HUES48 (cell line): ENCODE data around the gene KDM1B.

Experiments
- H3K27ac ChIP-seq: one replicate; pipeline ENCODE4 v1.7.0; 2013; ENCODE audit warnings: low read depth, low read length, inconsistent platforms
- H3K27me3 ChIP-seq: 2 replicates; pipeline ENCODE4 v1.6.1; 2013; ENCODE audit warnings: mild to moderate bottlenecking, low read length; ENCODE audit not compliant: control insufficient read depth, insufficient read depth
- H3K36me3 ChIP-seq: 2 replicates; pipeline ENCODE4 v1.6.1; 2013; ENCODE audit warnings: low read length; ENCODE audit not compliant: control insufficient read depth, insufficient read depth
- H3K4me1 ChIP-seq: 2 replicates; pipeline ENCODE4 v1.6.1; 2013; ENCODE audit warnings: mild to moderate bottlenecking, low read length; ENCODE audit not compliant: control insufficient read depth, insufficient read depth
- H3K4me3 ChIP-seq: 2 replicates; pipeline ENCODE4 v1.5.1; 2013; ENCODE audit warnings: mild to moderate bottlenecking, low read depth, low read length
- H3K9ac ChIP-seq: 2 replicates; pipeline ENCODE4 v1.6.1; 2013; ENCODE audit warnings: mild to moderate bottlenecking, low read depth, low read length, moderate library complexity
- H3K9me3 ChIP-seq: 2 replicates; pipeline ENCODE4 v1.6.1; 2013; ENCODE audit warnings: low read length; ENCODE audit not compliant: control insufficient read depth, insufficient read depth

Gene KDM1B

DNA sequence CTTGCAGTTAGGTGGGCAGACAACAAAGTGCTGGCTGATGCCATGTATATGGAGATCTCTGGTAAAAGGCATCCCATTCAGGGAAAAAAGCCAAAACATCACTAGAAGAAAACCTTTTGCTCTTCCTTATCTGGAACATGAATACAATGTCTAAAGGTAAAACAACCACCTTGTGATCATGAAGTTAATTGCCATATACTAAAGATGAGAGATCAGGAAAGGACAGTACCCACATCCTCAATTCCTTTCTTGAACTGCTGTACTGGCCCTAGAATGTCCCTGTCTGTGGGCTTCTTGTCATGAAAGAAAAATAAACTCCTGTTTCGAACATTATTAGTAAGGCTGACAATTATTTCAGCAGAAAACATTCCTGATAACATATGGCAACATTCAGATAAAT is 89.9 kb downstream of the KDM1B start:
- no peaks in the 10 kb centered on the region for H3K27me3 ChIP-seq
- H3K27ac ChIP-seq: no peak overlapping the region
- H3K9me3 ChIP-seq: no peaks in the 10 kb centered on the region
- H3K4me3 ChIP-seq: no peak overlapping the region
- H3K36me3 ChIP-seq: peaks cover 99% of the 10 kb centered on the region
- peaks cover 12% of the 10 kb centered on the region for H3K4me1 ChIP-seq
- H3K9ac ChIP-seq: no peak overlapping the region

DNA sequence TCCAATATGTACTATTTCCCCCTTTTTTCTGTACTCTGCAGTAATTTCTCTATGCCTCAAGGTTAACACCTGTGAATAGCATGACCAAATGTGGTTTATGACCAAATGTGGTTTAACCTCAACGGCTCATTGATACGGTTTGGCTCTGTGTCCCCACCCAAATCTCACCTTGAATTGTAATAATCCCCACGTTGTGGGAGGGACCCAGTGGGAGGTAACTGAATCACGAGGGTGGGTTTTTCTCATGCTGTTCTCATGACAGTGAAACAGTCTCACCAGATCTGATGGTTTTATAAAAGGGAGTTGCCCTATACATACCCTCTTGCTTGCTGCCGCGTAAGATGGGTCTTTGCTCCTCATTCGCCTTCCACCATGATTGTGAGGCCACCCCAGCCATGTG is 90.4 kb downstream of the KDM1B start:
- Histone ChIP-seq H3K4me3 (no peak overlapping the region), H3K4me1 (peaks cover 7% of the 10 kb centered on the region; the same call in 1 of the 2 replicates), H3K27me3 (no peaks in the 10 kb centered on the region), H3K36me3 (peaks cover 95% of the 10 kb centered on the region), H3K9me3 (no peaks in the 10 kb centered on the region), H3K9ac (no peak overlapping the region), H3K27ac (no peak overlapping the region)

DNA sequence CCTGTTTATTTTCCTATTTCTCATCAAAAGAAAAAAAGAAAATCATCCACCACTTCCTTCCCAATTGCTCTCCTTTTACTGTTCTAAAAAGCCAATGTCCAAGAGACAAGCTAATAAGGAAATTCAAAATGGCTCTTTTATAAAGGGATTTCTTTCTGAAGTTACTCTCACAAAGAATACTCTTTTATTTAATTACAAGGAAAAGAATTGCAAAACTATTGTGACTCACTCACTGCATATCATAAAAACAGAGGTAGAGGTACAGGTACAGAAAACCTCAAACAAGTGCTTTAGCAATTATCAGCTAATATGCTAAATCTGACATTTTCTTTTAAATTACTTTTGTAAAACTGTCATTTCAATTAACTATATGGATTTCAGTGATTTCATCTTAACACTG is 91.0 kb downstream of the KDM1B start:
- no peaks in the 10 kb centered on the region for H3K9me3 ChIP-seq
- H3K4me1 ChIP-seq: peaks cover 1% of the 10 kb centered on the region; the same call in 1 of the 2 replicates
- H3K36me3 ChIP-seq: peaks cover 95% of the 10 kb centered on the region
- H3K27ac ChIP-seq: no peak overlapping the region
- H3K27me3 ChIP-seq: no peaks in the 10 kb centered on the region
- no peak overlapping the region for H3K4me3 ChIP-seq
- H3K9ac ChIP-seq: no peak overlapping the region

DNA sequence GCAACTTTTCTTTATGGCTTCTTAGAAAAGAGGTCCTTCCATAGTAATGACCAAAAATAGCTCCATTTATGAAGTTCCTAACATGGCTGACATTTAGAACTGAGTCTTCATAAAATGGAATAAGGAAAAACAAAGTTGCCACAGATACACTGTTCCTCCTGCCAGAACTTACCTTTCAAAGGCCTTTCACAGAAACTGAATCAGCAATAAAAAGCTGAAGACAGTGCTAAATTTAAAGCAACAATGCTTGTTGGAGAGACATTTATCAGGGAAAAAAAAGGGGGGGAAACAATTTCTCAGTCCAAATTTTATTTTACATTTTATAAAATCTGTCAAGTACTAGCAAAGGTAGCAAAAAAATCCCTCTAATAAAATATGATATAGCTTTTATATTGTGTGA is 91.8 kb downstream of the KDM1B start:
- H3K4me1 ChIP-seq: no peaks in the 10 kb centered on the region
- H3K36me3 ChIP-seq: peaks cover 96% of the 10 kb centered on the region
- H3K4me3 ChIP-seq: no peak overlapping the region
- no peaks in the 10 kb centered on the region for H3K27me3 ChIP-seq
- no peaks in the 10 kb centered on the region for H3K9me3 ChIP-seq
- H3K27ac ChIP-seq: no peak overlapping the region
- no peak overlapping the region for H3K9ac ChIP-seq

DNA sequence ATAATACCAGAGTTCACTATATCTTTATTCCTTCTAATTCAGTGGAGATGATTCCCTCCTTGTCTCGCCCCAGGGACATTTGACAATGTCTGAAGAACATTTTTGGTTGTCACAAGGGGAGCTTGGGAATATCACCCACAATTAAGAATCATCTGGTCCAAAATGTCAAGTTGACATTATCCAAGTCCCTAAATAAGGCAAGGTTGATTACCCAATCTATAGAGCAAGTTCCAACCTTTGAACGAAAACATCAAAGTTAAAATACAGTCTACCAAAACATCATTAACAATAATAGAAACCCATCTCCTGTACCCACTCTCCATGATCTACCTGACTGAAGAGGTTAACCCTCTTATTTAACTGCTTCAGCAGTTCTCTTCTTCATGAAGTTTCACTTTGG is 93.5 kb downstream of the KDM1B start:
- no peak overlapping the region for H3K4me3 ChIP-seq
- no peak overlapping the region for H3K27ac ChIP-seq
- no peak overlapping the region for H3K9ac ChIP-seq
- H3K4me1 ChIP-seq: no peaks in the 10 kb centered on the region
- H3K36me3 ChIP-seq: peaks cover 96% of the 10 kb centered on the region
- H3K9me3 ChIP-seq: no peaks in the 10 kb centered on the region
- H3K27me3 ChIP-seq: no peaks in the 10 kb centered on the region

DNA sequence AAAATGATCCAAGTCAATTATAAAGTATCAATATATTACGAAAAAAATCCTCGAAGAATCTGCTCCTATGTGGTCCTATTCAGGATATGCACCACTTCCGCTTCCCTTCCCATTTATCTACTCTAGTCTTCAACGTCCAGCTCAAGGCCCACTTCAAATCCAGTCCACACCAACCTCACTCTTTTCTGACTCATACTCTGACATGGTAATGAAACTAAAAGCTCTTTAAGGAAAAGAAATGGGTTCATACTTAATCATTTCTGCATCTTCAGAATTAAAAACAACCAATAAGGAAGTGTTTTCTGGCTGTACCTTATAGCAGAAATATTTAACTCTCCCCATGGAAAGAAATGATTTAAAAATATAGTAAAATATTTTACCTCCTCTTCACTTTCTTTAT is 94.0 kb downstream of the KDM1B start:
- H3K36me3 ChIP-seq: peaks cover 96% of the 10 kb centered on the region
- no peak overlapping the region for H3K4me3 ChIP-seq
- no peaks in the 10 kb centered on the region for H3K27me3 ChIP-seq
- H3K9ac ChIP-seq: no peak overlapping the region
- H3K27ac ChIP-seq: no peak overlapping the region
- no peaks in the 10 kb centered on the region for H3K9me3 ChIP-seq
- H3K4me1 ChIP-seq: no peaks in the 10 kb centered on the region

DNA sequence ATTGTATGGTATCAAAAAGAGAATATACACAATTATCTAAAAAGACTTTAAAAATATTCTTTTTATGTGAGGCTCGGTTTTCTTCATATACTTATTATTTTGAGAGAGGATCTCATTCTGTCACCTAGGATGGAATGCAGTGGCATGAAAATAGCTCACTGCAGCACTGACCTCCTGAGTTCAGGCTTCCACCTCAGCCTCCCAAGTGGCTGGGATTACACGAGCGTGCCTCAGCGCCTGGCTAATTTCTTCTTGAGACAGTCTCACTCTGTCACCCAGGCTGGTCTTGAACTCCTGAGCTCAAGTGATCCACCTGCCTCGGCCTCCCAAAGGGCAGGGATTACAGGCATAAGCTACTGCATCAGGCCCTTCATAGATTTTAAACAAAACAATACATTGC is 98.4 kb downstream of the KDM1B start:
- Histone ChIP-seq H3K4me3 (no peak overlapping the region), H3K27ac (no peak overlapping the region), H3K4me1 (no peaks in the 10 kb centered on the region), H3K9ac (no peak overlapping the region), H3K36me3 (peaks cover 96% of the 10 kb centered on the region), H3K9me3 (no peaks in the 10 kb centered on the region), H3K27me3 (no peaks in the 10 kb centered on the region)

DNA sequence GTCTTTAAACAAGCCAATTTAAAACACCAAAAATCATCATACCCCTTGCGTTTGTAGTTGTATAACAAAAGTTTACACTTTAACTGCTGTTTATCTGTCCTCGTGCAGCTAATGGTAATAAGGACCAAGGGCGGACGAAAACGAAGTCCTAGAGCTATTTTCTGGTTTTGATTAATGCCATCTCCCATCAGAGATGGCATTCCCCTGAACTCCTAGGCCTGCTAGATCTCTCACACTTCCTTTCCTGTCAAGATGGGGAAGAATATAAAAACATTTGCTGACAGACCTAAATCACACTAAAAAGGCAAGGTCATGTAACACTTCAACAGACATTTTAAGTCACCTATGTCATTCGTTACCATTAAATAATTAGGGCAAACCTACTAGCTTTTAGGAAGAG is 99.6 kb downstream of the KDM1B start:
- no peak overlapping the region for H3K27ac ChIP-seq
- H3K9ac ChIP-seq: no peak overlapping the region
- no peaks in the 10 kb centered on the region for H3K27me3 ChIP-seq
- no peaks in the 10 kb centered on the region; the same call in 1 of the 2 replicates for H3K4me1 ChIP-seq
- H3K9me3 ChIP-seq: no peaks in the 10 kb centered on the region
- H3K4me3 ChIP-seq: no peak overlapping the region
- peaks cover 92% of the 10 kb centered on the region for H3K36me3 ChIP-seq

DNA sequence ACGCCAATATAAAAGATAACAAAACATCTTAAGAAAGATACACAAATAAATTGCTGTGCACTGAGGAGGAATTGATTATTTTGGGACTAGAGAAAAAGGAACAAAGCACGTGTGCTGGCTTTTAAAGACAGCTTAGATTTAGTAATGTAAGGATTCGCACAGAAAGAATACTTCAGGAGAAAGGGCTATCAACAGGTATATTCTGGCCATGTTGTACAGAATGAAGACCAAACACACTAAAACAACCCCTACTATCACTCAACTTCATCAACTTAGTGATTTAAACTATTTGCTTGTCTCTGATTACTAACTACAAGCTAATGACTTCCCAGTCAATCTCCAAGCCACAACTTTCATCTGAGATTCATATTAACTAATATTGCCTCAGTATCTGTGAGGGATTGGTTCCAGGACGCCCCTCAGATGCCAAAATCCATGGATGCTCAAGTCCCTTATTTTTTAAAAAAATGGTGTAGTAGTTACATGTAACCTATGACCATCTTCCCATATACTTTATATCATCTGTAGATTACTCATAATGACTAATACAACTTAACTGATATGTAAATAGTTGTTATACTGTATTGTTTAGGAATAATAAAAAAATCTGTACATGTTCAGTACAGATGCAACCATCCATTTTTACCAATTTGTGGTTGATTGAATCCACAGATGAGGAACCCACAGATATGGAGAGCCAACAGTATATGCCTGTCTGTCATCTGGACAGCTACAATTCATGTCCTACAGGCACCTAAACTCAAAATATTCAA is 104.6 kb downstream of the KDM1B start:
- Histone ChIP-seq H3K4me1 (peaks cover 19% of the 10 kb centered on the region), H3K9me3 (no peaks in the 10 kb centered on the region), H3K4me3 (no peak overlapping the region), H3K27me3 (no peaks in the 10 kb centered on the region), H3K9ac (no peak overlapping the region), H3K36me3 (peaks cover 67% of the 10 kb centered on the region), H3K27ac (no peak overlapping the region)

DNA sequence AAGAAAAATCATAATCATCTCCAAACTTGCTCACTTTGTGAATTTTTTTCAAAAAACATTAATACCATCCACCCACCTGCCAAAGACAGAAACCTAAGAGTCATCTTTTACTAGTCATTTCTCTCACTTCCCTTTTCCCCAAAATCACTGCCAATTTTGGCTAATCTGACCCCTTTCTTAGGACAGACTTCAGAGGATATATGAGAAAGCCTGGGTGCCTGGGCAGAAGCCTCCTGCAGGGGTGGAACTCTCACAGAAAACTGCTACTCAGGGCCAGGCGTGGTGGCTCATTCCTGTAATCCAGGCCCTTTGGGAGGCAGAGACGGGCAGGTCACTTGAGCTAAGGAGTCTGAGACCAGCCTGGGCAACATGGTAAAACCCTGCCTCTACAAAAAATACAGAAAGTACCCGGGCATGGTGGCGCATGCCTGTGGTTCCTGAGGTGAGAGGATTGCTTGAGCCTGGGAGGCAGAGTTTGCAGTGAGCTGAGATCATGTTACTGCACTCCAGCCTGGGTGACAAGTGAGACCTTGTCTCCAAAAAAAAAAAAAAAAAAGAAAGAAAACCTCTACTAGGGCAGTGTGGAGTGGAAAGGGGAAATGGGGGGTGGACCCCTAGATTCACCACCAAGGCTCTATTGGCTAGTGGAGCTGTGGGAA is 105.4 kb downstream of the KDM1B start:
- Histone ChIP-seq H3K4me1 (peaks cover 19% of the 10 kb centered on the region), H3K36me3 (peaks cover 60% of the 10 kb centered on the region), H3K27me3 (no peaks in the 10 kb centered on the region), H3K9me3 (no peaks in the 10 kb centered on the region), H3K27ac (no peak overlapping the region), H3K4me3 (no peak overlapping the region), H3K9ac (0 out of 2 replicates have a peak overlapping the region, but pooled peaks have one; percentile 21)

DNA sequence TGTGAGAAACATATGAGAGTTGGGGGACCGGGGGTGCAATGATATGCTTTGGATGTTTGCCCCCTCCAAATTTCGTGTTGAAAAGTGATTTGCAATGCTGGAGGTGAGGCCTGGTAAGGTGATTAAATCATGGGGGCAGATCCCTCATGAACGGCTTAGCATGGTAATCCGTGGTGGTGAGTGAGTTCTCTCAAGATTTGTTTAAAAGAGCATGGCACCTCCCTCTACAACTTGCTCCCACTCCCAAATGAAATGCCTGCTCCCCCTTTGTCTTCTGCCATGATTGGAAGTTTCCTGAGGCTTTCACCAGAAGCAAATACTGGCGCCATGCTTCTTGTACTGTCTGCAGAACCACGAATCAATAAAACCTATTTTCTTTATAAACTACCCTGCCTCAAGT is 106.7 kb downstream of the KDM1B start:
- H3K4me3 ChIP-seq: peak overlapping the region; percentile 91
- H3K9me3 ChIP-seq: no peaks in the 10 kb centered on the region
- H3K27ac ChIP-seq: peak overlapping the region; percentile 13
- H3K27me3 ChIP-seq: no peaks in the 10 kb centered on the region
- no peak overlapping the region for H3K9ac ChIP-seq
- peaks cover 47% of the 10 kb centered on the region for H3K36me3 ChIP-seq
- H3K4me1 ChIP-seq: peaks cover 19% of the 10 kb centered on the region
